GM23338 (cell line): ENCODE measurements around the gene C2orf42. TPM values are rescaled to one million over a fixed set of nuclear protein-coding genes. Genes with fewer than 3 reads are reported as not detected.

Source experiments
- ATAC-seq: fragments of 200-7000 bp; cut with Tn5 transposase; 3 replicates; pipeline ENCODE4 v1.9.1; 2020
- DNase-seq: peaks from one replicate; pipeline ENCODE4 v3.0.0-alpha.2; 2015; ENCODE audit warnings: low spot score
- H2AFZ ChIP-seq: fragments of 200-600 bp; sonication (generic); 2 replicates; pipeline ENCODE4 v1.8.0; 2016; ENCODE audit warnings: antibody characterized with exemption, mild to moderate bottlenecking, moderate library complexity
- H3F3A ChIP-seq: fragments of 200-600 bp; sonication (generic); replicated peaks from 2 replicates; pipeline ENCODE4 v1.8.0; 2017; ENCODE audit warnings: antibody characterized with exemption, mixed run types, low read depth
- H3K27ac ChIP-seq: fragments of 200-600 bp; sonication (generic); 2 replicates; pipeline ENCODE4 v1.6.1; 2016; ENCODE audit warnings: low read depth
- H3K27me3 ChIP-seq: fragments of 200-600 bp; sonication (generic); 2 replicates; pipeline ENCODE4 v1.8.0; 2016; ENCODE audit warnings: mild to moderate bottlenecking, mixed run types, moderate library complexity; ENCODE audit not compliant: insufficient read depth
- H3K36me3 ChIP-seq: fragments of 200-600 bp; sonication (generic); 2 replicates; pipeline ENCODE4 v1.8.0; 2016; ENCODE audit warnings: mild to moderate bottlenecking; ENCODE audit not compliant: insufficient read depth
- H3K4me1 ChIP-seq: fragments of 200-600 bp; sonication (generic); 2 replicates; pipeline ENCODE4 v1.8.0; 2016; ENCODE audit warnings: mild to moderate bottlenecking, moderate library complexity; ENCODE audit not compliant: insufficient read depth
- H3K4me2 ChIP-seq: fragments of 200-600 bp; sonication (generic); 2 replicates; pipeline ENCODE4 v1.7.1; 2017; ENCODE audit warnings: mixed run types
- H3K4me3 ChIP-seq: fragments of 200-600 bp; sonication (generic); 2 replicates; pipeline ENCODE4 v1.6.1; 2016; ENCODE audit warnings: mixed run types
- H3K79me2 ChIP-seq: fragments of 200-600 bp; sonication (generic); replicated peaks from 2 replicates; pipeline ENCODE4 v1.8.0; 2017; ENCODE audit warnings: mild to moderate bottlenecking; ENCODE audit not compliant: insufficient read depth
- H3K9me2 ChIP-seq: fragments of 200-600 bp; sonication (generic); 2 replicates; pipeline ENCODE4 v1.8.0; 2017; ENCODE audit not compliant: insufficient read depth
- H4K20me1 ChIP-seq: fragments of 200-600 bp; sonication (generic); replicated peaks from 2 replicates; pipeline ENCODE4 v1.8.0; 2017; ENCODE audit warnings: mild to moderate bottlenecking; ENCODE audit not compliant: insufficient read depth
- H3K27ac Mint-ChIP-seq: 2 replicates; pipeline ENCODE4 v1.8.0; 2020; ENCODE audit warnings: inconsistent platforms, mild to moderate bottlenecking, moderate library complexity, mixed read lengths
- H3K27me3 Mint-ChIP-seq: 3 replicates; pipeline ENCODE4 v1.8.0; 2022; ENCODE audit warnings: low read depth, mild to moderate bottlenecking, moderate library complexity, mixed read lengths, inconsistent platforms; ENCODE audit not compliant: insufficient read depth, poor library complexity
- H3K36me3 Mint-ChIP-seq: 3 replicates; pipeline ENCODE4 v1.8.0; 2021; ENCODE audit warnings: low read depth, mild to moderate bottlenecking, inconsistent platforms, moderate library complexity, mixed read lengths
- H3K4me1 Mint-ChIP-seq: 3 replicates; pipeline ENCODE4 v1.8.0; 2020; ENCODE audit warnings: mild to moderate bottlenecking, inconsistent platforms, mixed read lengths
- H3K4me3 Mint-ChIP-seq: 3 replicates; pipeline ENCODE4 v1.8.0; 2021; ENCODE audit warnings: moderate library complexity, mild to moderate bottlenecking, inconsistent platforms, mixed read lengths
- H3K9me3 Mint-ChIP-seq: 3 replicates; pipeline ENCODE4 v1.8.0; 2020; ENCODE audit warnings: moderate library complexity, mild to moderate bottlenecking, inconsistent platforms, mixed read lengths
- CTCF ChIP-seq, 2 experiments: fragments of 200-600 bp in 1 of 2; sonication (generic) in 1 of 2; conservative IDR thresholded peaks; 2 replicates each; pipeline versions ENCODE4 v1.5.1 to v1.6.1; 2016 to 2017; ENCODE audit warnings: antibody characterized with exemption in 2 of 2, low read depth in 2 of 2, mild to moderate bottlenecking in 2 of 2, moderate library complexity in 1 of 2
- EZH2 ChIP-seq: fragments of 200-600 bp; sonication (generic); IDR thresholded peaks from one replicate; pipeline ENCODE4 v1.8.0; 2017; ENCODE audit warnings: antibody characterized with exemption, mild to moderate bottlenecking, low read depth; ENCODE audit not compliant: unreplicated experiment
- EZH2phosphoT487 ChIP-seq: fragments of 200-600 bp; sonication (generic); IDR thresholded peaks from one replicate; pipeline ENCODE4 v1.8.1; 2018; ENCODE audit warnings: antibody characterized with exemption; ENCODE audit not compliant: unreplicated experiment
- NANOG ChIP-seq: IDR thresholded peaks from 2 replicates; pipeline ENCODE4 v1.6.1; 2016; ENCODE audit warnings: antibody characterized with exemption, borderline replicate concordance
- STAT1 ChIP-seq: IDR thresholded peaks from one replicate; pipeline ENCODE4 v1.6.1; 2016; ENCODE audit warnings: antibody characterized with exemption; ENCODE audit not compliant: unreplicated experiment
- ZNF114 ChIP-seq: fragments of 250-450 bp; sonication (Bioruptor Pico); IDR thresholded peaks from 2 replicates; pipeline ENCODE4 v1.5.0; 2020; ENCODE audit warnings: mild to moderate bottlenecking, moderate library complexity
- polyA plus RNA-seq: library from polyadenylated mRNA; unstranded; fragments of >200 nt; fragmentation: Nextera tagmentation; extraction: Ambion mirVana; gene quantifications from 2 replicates; pipeline ENCODE4 v1.2.1, GENCODE V29; 2016
- total RNA-seq: library from RNA; depleted of rRNA; stranded (reverse); fragments of >200 nt; shearing (Covaris generic); gene quantifications from 2 replicates; pipeline ENCODE4 v1.2.3, GENCODE V29; 2014
- TF ChIP-seq, protein P1 (sequence below): fragments of 250-450 bp; sonication (Bioruptor Pico); IDR thresholded peaks from 2 replicates; pipeline ENCODE4 v1.5.0; 2020; ENCODE audit warnings: mild to moderate bottlenecking, moderate library complexity

C2orf42 gene
- total and polyA plus RNA-seq, 2 experiments from 2014 or later: 4.3 to 6.9 TPM

DNA sequence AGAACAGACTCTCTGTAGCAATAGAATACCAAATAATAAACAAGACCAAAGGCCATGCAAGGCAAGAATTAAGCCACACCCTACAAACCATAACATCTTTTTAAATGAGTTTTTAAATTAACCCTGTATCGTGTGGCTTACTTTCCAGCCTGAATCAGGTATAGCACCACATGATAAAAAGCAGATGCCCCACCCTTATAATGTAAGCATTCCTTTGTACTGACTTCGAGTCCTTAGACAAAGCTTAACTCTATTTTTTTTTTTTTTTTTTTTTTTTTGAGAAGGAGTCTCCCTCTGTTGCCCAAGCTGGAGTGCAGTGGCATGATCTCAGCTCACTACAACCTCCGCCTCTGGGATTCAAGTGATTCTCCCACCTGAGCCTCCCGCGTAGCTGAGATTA, 1.7 kb upstream of the C2orf42 start (continued):
- TF ChIP-seq, protein P1, sequence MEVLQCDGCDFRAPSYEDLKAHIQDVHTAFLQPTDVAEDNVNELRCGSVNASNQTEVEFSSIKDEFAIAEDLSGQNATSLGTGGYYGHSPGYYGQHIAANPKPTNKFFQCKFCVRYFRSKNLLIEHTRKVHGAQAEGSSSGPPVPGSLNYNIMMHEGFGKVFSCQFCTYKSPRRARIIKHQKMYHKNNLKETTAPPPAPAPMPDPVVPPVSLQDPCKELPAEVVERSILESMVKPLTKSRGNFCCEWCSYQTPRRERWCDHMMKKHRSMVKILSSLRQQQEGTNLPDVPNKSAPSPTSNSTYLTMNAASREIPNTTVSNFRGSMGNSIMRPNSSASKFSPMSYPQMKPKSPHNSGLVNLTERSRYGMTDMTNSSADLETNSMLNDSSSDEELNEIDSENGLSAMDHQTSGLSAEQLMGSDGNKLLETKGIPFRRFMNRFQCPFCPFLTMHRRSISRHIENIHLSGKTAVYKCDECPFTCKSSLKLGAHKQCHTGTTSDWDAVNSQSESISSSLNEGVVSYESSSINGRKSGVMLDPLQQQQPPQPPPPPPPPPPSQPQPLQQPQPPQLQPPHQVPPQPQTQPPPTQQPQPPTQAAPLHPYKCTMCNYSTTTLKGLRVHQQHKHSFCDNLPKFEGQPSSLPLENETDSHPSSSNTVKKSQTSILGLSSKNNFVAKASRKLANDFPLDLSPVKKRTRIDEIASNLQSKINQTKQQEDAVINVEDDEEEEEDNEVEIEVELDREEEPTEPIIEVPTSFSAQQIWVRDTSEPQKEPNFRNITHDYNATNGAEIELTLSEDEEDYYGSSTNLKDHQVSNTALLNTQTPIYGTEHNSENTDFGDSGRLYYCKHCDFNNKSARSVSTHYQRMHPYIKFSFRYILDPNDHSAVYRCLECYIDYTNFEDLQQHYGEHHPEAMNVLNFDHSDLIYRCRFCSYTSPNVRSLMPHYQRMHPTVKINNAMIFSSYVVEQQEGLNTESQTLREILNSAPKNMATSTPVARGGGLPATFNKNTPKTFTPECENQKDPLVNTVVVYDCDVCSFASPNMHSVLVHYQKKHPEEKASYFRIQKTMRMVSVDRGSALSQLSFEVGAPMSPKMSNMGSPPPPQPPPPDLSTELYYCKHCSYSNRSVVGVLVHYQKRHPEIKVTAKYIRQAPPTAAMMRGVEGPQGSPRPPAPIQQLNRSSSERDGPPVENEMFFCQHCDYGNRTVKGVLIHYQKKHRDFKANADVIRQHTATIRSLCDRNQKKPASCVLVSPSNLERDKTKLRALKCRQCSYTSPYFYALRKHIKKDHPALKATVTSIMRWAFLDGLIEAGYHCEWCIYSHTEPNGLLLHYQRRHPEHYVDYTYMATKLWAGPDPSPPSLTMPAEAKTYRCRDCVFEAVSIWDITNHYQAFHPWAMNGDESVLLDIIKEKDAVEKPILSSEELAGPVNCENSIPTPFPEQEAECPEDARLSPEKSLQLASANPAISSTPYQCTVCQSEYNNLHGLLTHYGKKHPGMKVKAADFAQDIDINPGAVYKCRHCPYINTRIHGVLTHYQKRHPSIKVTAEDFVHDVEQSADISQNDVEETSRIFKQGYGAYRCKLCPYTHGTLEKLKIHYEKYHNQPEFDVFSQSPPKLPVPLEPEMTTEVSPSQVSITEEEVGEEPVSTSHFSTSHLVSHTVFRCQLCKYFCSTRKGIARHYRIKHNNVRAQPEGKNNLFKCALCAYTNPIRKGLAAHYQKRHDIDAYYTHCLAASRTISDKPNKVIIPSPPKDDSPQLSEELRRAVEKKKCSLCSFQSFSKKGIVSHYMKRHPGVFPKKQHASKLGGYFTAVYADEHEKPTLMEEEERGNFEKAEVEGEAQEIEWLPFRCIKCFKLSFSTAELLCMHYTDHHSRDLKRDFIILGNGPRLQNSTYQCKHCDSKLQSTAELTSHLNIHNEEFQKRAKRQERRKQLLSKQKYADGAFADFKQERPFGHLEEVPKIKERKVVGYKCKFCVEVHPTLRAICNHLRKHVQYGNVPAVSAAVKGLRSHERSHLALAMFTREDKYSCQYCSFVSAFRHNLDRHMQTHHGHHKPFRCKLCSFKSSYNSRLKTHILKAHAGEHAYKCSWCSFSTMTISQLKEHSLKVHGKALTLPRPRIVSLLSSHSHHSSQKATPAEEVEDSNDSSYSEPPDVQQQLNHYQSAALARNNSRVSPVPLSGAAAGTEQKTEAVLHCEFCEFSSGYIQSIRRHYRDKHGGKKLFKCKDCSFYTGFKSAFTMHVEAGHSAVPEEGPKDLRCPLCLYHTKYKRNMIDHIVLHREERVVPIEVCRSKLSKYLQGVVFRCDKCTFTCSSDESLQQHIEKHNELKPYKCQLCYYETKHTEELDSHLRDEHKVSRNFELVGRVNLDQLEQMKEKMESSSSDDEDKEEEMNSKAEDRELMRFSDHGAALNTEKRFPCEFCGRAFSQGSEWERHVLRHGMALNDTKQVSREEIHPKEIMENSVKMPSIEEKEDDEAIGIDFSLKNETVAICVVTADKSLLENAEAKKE (CRISPR knock-in tag): no peak
- no peak for TF ChIP-seq STAT1
- no peak for TF ChIP-seq EZH2phosphoT487

DNA sequence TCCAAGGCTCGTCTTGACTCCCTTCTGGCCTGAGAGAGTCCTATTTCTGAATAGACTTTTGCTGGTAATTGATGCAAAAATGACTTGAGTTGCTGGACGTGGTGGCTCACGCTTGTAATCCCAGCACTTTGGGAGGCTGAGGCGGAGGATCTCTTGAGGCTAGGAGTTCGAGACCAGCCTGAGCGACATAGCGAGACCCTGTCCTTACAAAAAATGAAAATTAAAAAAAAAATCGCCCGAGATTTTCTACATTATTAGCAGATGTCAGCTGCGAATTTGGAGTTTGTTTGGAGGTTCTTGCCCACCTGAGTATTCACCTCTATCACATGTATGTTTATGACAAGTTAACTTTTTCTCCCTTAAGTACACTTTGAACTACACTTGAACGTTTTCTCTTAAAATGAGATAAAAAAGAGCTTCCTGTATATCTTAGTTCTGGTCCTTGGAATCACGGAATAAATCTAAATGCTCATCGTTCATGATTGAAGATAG, 471 bp upstream of the C2orf42 start:
- H3K27me3 Mint-ChIP-seq: peaks cover 6% of the 10 kb centered on the region
- H4K20me1 ChIP-seq: no peaks in the 10 kb centered on the region
- H3K36me3 ChIP-seq: no peaks in the 10 kb centered on the region
- TF ChIP-seq CTCF (conservative IDR thresholded peaks at IDR 0.05; ENCODE audit: low read depth in 2 of 2) (no peak), NANOG (no peak), ZNF114 (CRISPR knock-in tag) (no peak), EZH2phosphoT487 (no peak), EZH2 (no peak)
- TF ChIP-seq, protein P1 (CRISPR knock-in tag): no peak

More for the DNA sequence above, 471 bp upstream of the C2orf42 start:
- H3K4me3 ChIP-seq: peak overlapping the region; percentile 79
- peaks cover 7% of the 10 kb centered on the region for H3F3A ChIP-seq
- peak overlapping the region; percentile 85 for H3K4me3 Mint-ChIP-seq
- peaks cover 10% of the 10 kb centered on the region; the same call in 2 of the 3 replicates for H3K4me1 Mint-ChIP-seq
- peak overlapping the region; percentile 83 for H3K4me2 ChIP-seq
- no peaks in the 10 kb centered on the region for H3K79me2 ChIP-seq
- no peaks in the 10 kb centered on the region; the same call in 1 of the 3 replicates for H3K9me3 Mint-ChIP-seq
- no peak for DNase-seq
- H2AFZ ChIP-seq: peak overlapping the region; percentile 21; the same call in 1 of the 2 replicates
- no peaks in the 10 kb centered on the region for H3K27me3 ChIP-seq
- H3K27ac ChIP-seq: peak overlapping the region; percentile 93
- peak overlapping the region; percentile 99 for H3K27ac Mint-ChIP-seq
- 0 out of 2 replicates have a peak, but pooled peaks cover 3% of the 10 kb centered on the region for H3K4me1 ChIP-seq
- ATAC-seq: no peak
- no peaks in the 10 kb centered on the region for H3K36me3 Mint-ChIP-seq
- no peaks in the 10 kb centered on the region for H3K9me2 ChIP-seq
